HCT116 (cell line): Measurements from ENCODE around the gene PRDM1. TPM values are rescaled to one million over a fixed set of nuclear protein-coding genes. Genes with fewer than 3 reads are reported as not detected.

ENCODE experiments used
- ATAC-seq: fragments of 200-7000 bp; cut with Tn5 transposase; 2 replicates; pipeline ENCODE4 v1.9.1; 2020; ENCODE audit warnings: mild to moderate bottlenecking, moderate library complexity
- BruUV-seq: library from RNA; stranded (reverse); fragments of 400-500 nt; replicated peaks from 2 replicates; lab custom pipeline; 2021; lab: Mats Ljungman, UMichigan
- CTCF ChIA-PET: fragments of 300-600 bp; sonication (Branson Sonifier 250); formaldehyde crosslinking; loops from one replicate; lab custom pipeline; 2021; ENCODE audit warnings: antibody characterized with exemption; lab: Charles Lee
- POLR2A ChIA-PET: fragments of 300-600, 350-600 bp; sonication (Branson Sonifier 250); formaldehyde crosslinking; loops from one replicate; lab custom pipeline; 2021; ENCODE audit warnings: antibody characterized with exemption; lab: Charles Lee
- RAD21 ChIA-PET, 2 experiments: fragments of 300-600 bp; sonication (Branson Sonifier 250); formaldehyde crosslinking; loops; one replicate each; lab custom pipeline; 2023; ENCODE audit warnings: low total read pairs in 2 of 2; ENCODE audit not compliant: uncharacterized antibody in 2 of 2, unreplicated experiment in 2 of 2, low non-redundant PET in 1 of 2; lab: Charles Lee
- DNase-seq: peaks from one replicate; pipeline ENCODE4 v3.0.0-alpha.2; 2010; ENCODE audit warnings: low read depth, low spot score
- H2AFZ ChIP-seq: fragments of 200-600 bp; shearing (Covaris generic), sonication (generic); 2 replicates; pipeline ENCODE4 v1.6.1; 2017; ENCODE audit warnings: low read depth, mixed run types, mixed read lengths, antibody characterized with exemption, low read length; ENCODE audit not compliant: poor library complexity, severe bottlenecking
- H3K27ac ChIP-seq: 2 replicates; pipeline ENCODE4 v1.5.1; 2012; ENCODE audit warnings: low read depth, low read length
- H3K27me3 ChIP-seq: fragments of 200-600 bp; sonication (generic); 2 replicates; pipeline ENCODE4 v1.6.1; 2016; ENCODE audit warnings: mixed run types, low read length, mixed read lengths; ENCODE audit not compliant: insufficient read depth
- H3K36me3 ChIP-seq, 2 experiments: fragments of 200-500 bp in 1 of 2; fragments of 200-600 bp in 1 of 2; sonication (Bioruptor generic) in 1 of 2; sonication (generic) in 1 of 2; 2 replicates each; pipeline versions ENCODE4 v1.5.1 to v1.6.1; 2014 to 2016; ENCODE audit warnings: low read length in 2 of 2, inconsistent platforms in 1 of 2, mixed read lengths in 1 of 2, mixed run types in 1 of 2; ENCODE audit not compliant: insufficient read depth in 2 of 2, control insufficient read depth in 1 of 2
- H3K4me1 ChIP-seq, 2 experiments: fragments of 200-600 bp in 1 of 2; sonication (generic) in 1 of 2; 2 replicates each; pipeline versions ENCODE4 v1.5.1 to v1.6.1; 2012 to 2017; ENCODE audit warnings: low read length in 2 of 2, inconsistent platforms in 1 of 2, mild to moderate bottlenecking in 1 of 2, mixed read lengths in 1 of 2, mixed run types in 1 of 2, moderate library complexity in 1 of 2; ENCODE audit not compliant: insufficient read depth in 2 of 2, control insufficient read depth in 1 of 2
- H3K4me2 ChIP-seq: fragments of 200-600 bp; sonication (generic); 2 replicates; pipeline ENCODE4 v1.6.1; 2017; ENCODE audit warnings: mixed run types, low read length, mixed read lengths
- H3K4me3 ChIP-seq, 2 experiments: fragments of 200-600 bp in 1 of 2; sonication (generic) in 1 of 2; replicated peaks in 1 of 2; 2 replicates each; pipeline ENCODE4 v1.5.1; 2011 to 2016; ENCODE audit warnings: low read length in 2 of 2, control low read depth in 1 of 2, low read depth in 1 of 2, mild to moderate bottlenecking in 1 of 2, mixed read lengths in 1 of 2, mixed run types in 1 of 2
- H3K79me2 ChIP-seq: fragments of 200-600 bp; sonication (generic); 2 replicates; pipeline ENCODE4 v1.6.1; 2017; ENCODE audit warnings: mild to moderate bottlenecking, mixed run types, low read length, moderate library complexity, mixed read lengths; ENCODE audit not compliant: insufficient read depth
- H3K9ac ChIP-seq: fragments of 200-600 bp; sonication (generic); 2 replicates; pipeline ENCODE4 v1.6.1; 2016; ENCODE audit warnings: low read length, mixed read lengths
- H3K9me2 ChIP-seq: fragments of 200-600 bp; sonication (generic), shearing (Covaris generic); 2 replicates; pipeline ENCODE4 v1.6.1; 2017; ENCODE audit warnings: mixed run types, mild to moderate bottlenecking, moderate library complexity; ENCODE audit not compliant: insufficient read depth
- H3K9me3 ChIP-seq, 2 experiments: fragments of 200-500 bp in 1 of 2; fragments of 200-600 bp in 1 of 2; sonication (Bioruptor generic) in 1 of 2; sonication (generic) in 1 of 2; 2 replicates each; pipeline ENCODE4 v1.6.1; 2014 to 2017; ENCODE audit warnings: low read length in 2 of 2, mixed read lengths in 2 of 2, inconsistent platforms in 1 of 2, low read depth in 1 of 2, mild to moderate bottlenecking in 1 of 2, mixed run types in 1 of 2, moderate library complexity in 1 of 2; ENCODE audit not compliant: control insufficient read depth in 1 of 2, insufficient read depth in 1 of 2
- H4K20me1 ChIP-seq: fragments of 200-600 bp; sonication (generic), shearing (Covaris generic); 2 replicates; pipeline ENCODE4 v1.6.1; 2017; ENCODE audit warnings: mixed run types, mild to moderate bottlenecking, moderate library complexity; ENCODE audit not compliant: insufficient read depth
- ELF1 ChIP-seq: IDR thresholded peaks from 2 replicates; pipeline ENCODE4 v1.6.1; 2012; ENCODE audit warnings: low read depth, borderline replicate concordance
- EZH2 ChIP-seq: fragments of 200-600 bp; sonication (generic); IDR thresholded peaks from 2 replicates; pipeline ENCODE4 v1.6.1; 2017; ENCODE audit warnings: antibody characterized with exemption, mixed run types
- POLR2A ChIP-seq: IDR thresholded peaks from 2 replicates; pipeline ENCODE4 v1.7.0; 2011; ENCODE audit warnings: borderline replicate concordance; ENCODE audit not compliant: insufficient read depth, insufficient read length; ENCODE audit errors: extremely low read depth
- POLR2AphosphoS5 ChIP-seq: IDR thresholded peaks from 2 replicates; pipeline ENCODE4 v1.6.1; 2011; ENCODE audit warnings: mild to moderate bottlenecking, low read depth, low read length, moderate library complexity
- REST ChIP-seq: IDR thresholded peaks from 2 replicates; pipeline ENCODE4 v1.6.1; 2012; ENCODE audit warnings: low read depth
- TCF7L2 ChIP-seq: IDR thresholded peaks from 2 replicates; pipeline ENCODE4 v1.7.0; 2011; ENCODE audit warnings: borderline replicate concordance, inconsistent platforms; ENCODE audit not compliant: insufficient read depth, insufficient read length; ENCODE audit errors: extremely low read depth
- ZNF274 ChIP-seq: fragments of 200-500 bp; sonication (Bioruptor generic); IDR thresholded peaks from 2 replicates; pipeline ENCODE4 v1.6.1; 2014; ENCODE audit warnings: mild to moderate bottlenecking, low read depth, low read length, inconsistent platforms
- intact Hi-C: fragments of 100-400 bp; cut with micrococcal nuclease; formaldehyde crosslinking; loops from 2 replicates; pipeline ENCODE4 v1.10.0; 2022
- total RNA-seq: library from RNA; stranded (reverse); gene quantifications from one replicate; pipeline ENCODE4 v1.2.1, GENCODE V29; 2021; ENCODE audit not compliant: unreplicated experiment
- TF ChIP-seq, protein P1 (sequence below): IDR thresholded peaks from 2 replicates; pipeline ENCODE4 v1.6.1; 2012
- TF ChIP-seq, protein P2 (sequence below): IDR thresholded peaks from 2 replicates; pipeline ENCODE4 v1.6.1; 2012

The PRDM1 gene
- total RNA-seq, 1 experiment from 2014 or later = 3.4 TPM

DNA sequence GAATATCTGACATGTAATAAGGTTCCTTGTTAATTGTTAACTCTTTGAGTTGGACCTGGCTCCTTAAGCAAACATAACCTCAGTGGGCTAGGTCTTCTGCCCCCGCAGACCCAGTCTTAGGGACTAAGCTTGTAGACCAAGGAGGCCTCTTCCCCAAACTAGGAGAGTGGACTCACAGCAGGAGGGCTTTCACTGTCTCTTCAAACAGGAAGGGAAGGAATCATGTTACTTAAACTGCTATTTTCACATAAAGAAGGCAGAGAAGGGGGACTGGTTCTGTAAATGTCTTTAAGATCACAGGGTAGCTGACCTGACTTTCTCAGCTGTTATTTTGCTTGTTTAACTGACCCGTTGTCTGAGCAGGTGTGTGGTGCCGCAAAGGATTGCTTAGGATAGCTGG, 34.9 kb upstream of the PRDM1 start:
- Histone ChIP-seq H3K4me1 (0 out of 4 replicates have a peak, but pooled peaks cover 3% of the 10 kb centered on the region in 2 experiments), H3K4me3 (no peak overlapping the region), H3K79me2 (no peaks in the 10 kb centered on the region), H3K36me3 (no peaks in the 10 kb centered on the region), H2AFZ (no peak overlapping the region), H3K4me2 (no peak overlapping the region), H3K9me3 (no peaks in the 10 kb centered on the region), H3K9ac (no peak overlapping the region), H4K20me1 (no peaks in the 10 kb centered on the region), H3K27me3 (no peaks in the 10 kb centered on the region), H3K27ac (no peak overlapping the region), H3K9me2 (no peaks in the 10 kb centered on the region)
- intact Hi-C loops = no loop called here
- ChIA-PET POLR2A (no interaction called here), RAD21 (no interaction called here), CTCF (no interaction called here)
- ATAC-seq = no peak
- TF ChIP-seq POLR2A (no peak), ELF1 (no peak), POLR2AphosphoS5 (no peak), TCF7L2 (no peak), EZH2 (no peak), ZNF274 (no peak)
- TF ChIP-seq, protein P1, sequence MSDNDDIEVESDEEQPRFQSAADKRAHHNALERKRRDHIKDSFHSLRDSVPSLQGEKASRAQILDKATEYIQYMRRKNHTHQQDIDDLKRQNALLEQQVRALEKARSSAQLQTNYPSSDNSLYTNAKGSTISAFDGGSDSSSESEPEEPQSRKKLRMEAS = no peak
- TF ChIP-seq, protein P2, sequence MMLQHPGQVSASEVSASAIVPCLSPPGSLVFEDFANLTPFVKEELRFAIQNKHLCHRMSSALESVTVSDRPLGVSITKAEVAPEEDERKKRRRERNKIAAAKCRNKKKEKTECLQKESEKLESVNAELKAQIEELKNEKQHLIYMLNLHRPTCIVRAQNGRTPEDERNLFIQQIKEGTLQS = no peak
- BruUV-seq = no TSS peak
- no peak for DNase-seq

GRCh38 chr6:106053484-106054205, 32.5 kb upstream of the PRDM1 start:
- Histone ChIP-seq H3K36me3 (no peaks in the 10 kb centered on the region), H3K79me2 (no peaks in the 10 kb centered on the region), H3K27me3 (no peaks in the 10 kb centered on the region), H3K9me2 (no peaks in the 10 kb centered on the region), H2AFZ (no peak overlapping the region), H3K4me3 (no peak overlapping the region), H3K27ac (no peak overlapping the region), H4K20me1 (no peaks in the 10 kb centered on the region), H3K9ac (no peak overlapping the region), H3K9me3 (no peaks in the 10 kb centered on the region), H3K4me1 (peaks cover 3 to 10% of the 10 kb centered on the region in 2 experiments; a peak in 2 of 4 replicates)
- no peak for ATAC-seq
- ChIA-PET CTCF (no interaction called here), POLR2A (no interaction called here)
- TF ChIP-seq REST (no peak), ELF1 (no peak), EZH2 (no peak)
- TF ChIP-seq, all 23 proteins: peak for 0
- no peak overlapping the region for H3K4me2 ChIP-seq
- DNase-seq = no peak
- intact Hi-C loops = no loop called here
- RAD21 ChIA-PET = no interaction called here
- no TSS peak for BruUV-seq
